Metanephros (tissue), 2 donors: ENCODE results near the gene UBXN1. TPM values are rescaled to one million over a fixed set of nuclear protein-coding genes. Genes with fewer than 3 reads are reported as not detected.

ENCODE experiments used
- small RNA-seq: library from RNA; depleted of rRNA; stranded (forward); fragments of <200 nt; gene quantifications from one replicate; pipeline ENCODE3, GENCODE V24; 2014; ENCODE audit warnings: low replicate concordance
- total RNA-seq: library from RNA; depleted of rRNA; stranded (reverse); fragments of >200 nt; gene quantifications from one replicate; pipeline ENCODE4 v1.2.3, GENCODE V29; 2014

Gene UBXN1
- 89.0 TPM for total RNA-seq

GRCh38 chr11:62678770-62679696, at the start of gene UBXN1:
Gene UBXN1 (minus strand): TSS chr11:62679073. CDS start chr11:62678923, 150 bp downstream.

GRCh38 chr11:62728171-62728988, 49.5 kb upstream of the UBXN1 start, which contains the start of gene TTC9C:
Gene TTC9C (plus strand): TSS chr11:62728486. CDS start chr11:62728849, 363 bp downstream.

GRCh38 chr11:62727165-62727871, 48.4 kb upstream of the UBXN1 start, which contains the start of gene HNRNPUL2:
Gene HNRNPUL2 (minus strand): TSS chr11:62727457. CDS start chr11:62727156, 301 bp downstream.

GRCh38 chr11:62707277-62707861, 28.5 kb upstream of the UBXN1 start, which contains the start of the genes BSCL2 and GNG3:
Gene BSCL2 (minus strand): TSS chr11:62707424. CDS start chr11:62707195, 229 bp downstream.
Gene GNG3 (plus strand): TSS chr11:62707676. CDS start chr11:62708296, 620 bp downstream.

GRCh38 chr11:62689421-62690183, 10.7 kb upstream of the UBXN1 start, which contains the start of gene LRRN4CL:
Gene LRRN4CL (minus strand): TSS chr11:62689530. CDS start chr11:62688508, 1,022 bp downstream.

GRCh38 chr11:62671608-62672389, 7.1 kb downstream of the UBXN1 start, which contains the start of the genes LBHD1 and UQCC3:
Gene LBHD1 (minus strand): TSS chr11:62672267. CDS start chr11:62670031, 2,236 bp downstream.
Gene UQCC3 (plus strand): TSS chr11:62671673. CDS start chr11:62671746, 73 bp downstream.

GRCh38 chr11:62665075-62665598, 13.7 kb downstream of the UBXN1 start, which contains the start of the genes C11orf98 and CSKMT:
Gene C11orf98 (minus strand): TSS chr11:62665210. CDS start chr11:62665169, 41 bp downstream.
Gene CSKMT (plus strand): TSS chr11:62665312. CDS start chr11:62665880, 568 bp downstream.

GRCh38 chr11:62645946-62646824, 32.7 kb downstream of the UBXN1 start, which contains the start of gene GANAB:
Gene GANAB (minus strand): TSS chr11:62646613. CDS start chr11:62646599, 14 bp downstream.

Small RNA genes lying within 50 kb of the gene (small RNA-seq; reads per million reads assigned to genes)
- not detected for gene SNORA57

Other genes starting within 250 kb of the UBXN1 start
- 286 TPM for gene AHNAK, start 132.3 kb downstream of the UBXN1 start, total RNA-seq
- gene EEF1G, start 105.2 kb downstream of the UBXN1 start, total RNA-seq: 1,423 TPM
- 12.9 TPM for gene TUT1, start 87.5 kb downstream of the UBXN1 start, total RNA-seq
- 79.0 TPM for gene MTA2, start 77.2 kb downstream of the UBXN1 start, total RNA-seq
- gene EML3, start 66.3 kb downstream of the UBXN1 start, total RNA-seq: 26.9 TPM
- gene ROM1, start 65.8 kb downstream of the UBXN1 start, total RNA-seq: 1.6 TPM
- gene B3GAT3, start 57.1 kb downstream of the UBXN1 start, total RNA-seq: 28.3 TPM
- 253 TPM for gene GANAB, start 32.5 kb downstream of the UBXN1 start, total RNA-seq
- gene INTS5, start 25.8 kb downstream of the UBXN1 start, total RNA-seq: 23.0 TPM
- 20.1 TPM for gene C11orf98, start 13.9 kb downstream of the UBXN1 start, total RNA-seq
- gene CSKMT, start 13.8 kb downstream of the UBXN1 start, total RNA-seq: 8.9 TPM
- 10.2 TPM for gene UQCC3, start 7.4 kb downstream of the UBXN1 start, total RNA-seq
- 4.0 TPM for gene LBHD1, start 6.8 kb downstream of the UBXN1 start, total RNA-seq
- gene LRRN4CL, start 10.5 kb upstream of the UBXN1 start, total RNA-seq: 5.4 TPM
- 79.3 TPM for gene BSCL2, start 28.4 kb upstream of the UBXN1 start, total RNA-seq
- not detected for gene GNG3, start 28.6 kb upstream of the UBXN1 start, total RNA-seq
- gene HNRNPUL2, start 48.4 kb upstream of the UBXN1 start, total RNA-seq: 39.5 TPM
- 34.4 TPM for gene TTC9C, start 49.4 kb upstream of the UBXN1 start, total RNA-seq
- gene ZBTB3, start 75.1 kb upstream of the UBXN1 start, total RNA-seq: 14.8 TPM
- gene POLR2G, start 82.5 kb upstream of the UBXN1 start, total RNA-seq: 87.4 TPM
- 36.1 TPM for gene TAF6L, start 92.3 kb upstream of the UBXN1 start, total RNA-seq
- 43.4 TPM for gene TMEM179B, start 108.3 kb upstream of the UBXN1 start, total RNA-seq
- 20.4 TPM for gene TMEM223, start 112.9 kb upstream of the UBXN1 start, total RNA-seq
- gene NXF1, start 126.4 kb upstream of the UBXN1 start, total RNA-seq: 37.9 TPM
- gene STX5, start 153.0 kb upstream of the UBXN1 start, total RNA-seq: 34.2 TPM
- gene TEX54, start 153.8 kb upstream of the UBXN1 start, total RNA-seq: not detected
- 33.6 TPM for gene WDR74, start 160.5 kb upstream of the UBXN1 start, total RNA-seq
- gene SLC3A2, start 201.8 kb upstream of the UBXN1 start, total RNA-seq: 139 TPM
- not detected for gene CHRM1, start 242.3 kb upstream of the UBXN1 start, total RNA-seq